Measurements from ENCODE around the gene MANSC1. TPM values are rescaled to one million over a fixed set of nuclear protein-coding genes. Genes with fewer than 3 reads are reported as not detected.

The MANSC1 gene
- total RNA-seq, 1 experiment from 2014 or later = 10.0 TPM

DNA sequence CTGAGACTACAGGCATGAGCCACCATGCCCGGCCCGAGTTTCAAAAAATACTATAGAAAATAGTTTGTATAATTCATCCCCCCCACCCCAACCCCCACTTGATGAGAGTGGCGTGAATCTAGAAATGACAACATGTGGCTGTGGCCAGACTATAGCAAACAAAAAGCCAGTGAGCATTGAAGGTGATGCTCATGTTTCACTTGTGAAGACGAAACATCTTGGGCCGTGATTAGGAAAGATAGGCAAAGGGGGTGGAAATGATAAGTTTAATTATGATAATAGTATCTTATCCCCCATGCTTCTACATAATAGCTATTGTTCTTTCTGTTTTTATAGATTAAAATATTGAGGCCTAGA lies 15.4 kb upstream of the MANSC1 start:
- Histone ChIP-seq H3K27ac (ENCODE audit: low read length) (no peak overlapping the region), H3K4me1 (ENCODE audit: control insufficient read depth, insufficient read depth, low read length) (no peaks in the 10 kb centered on the region), H3K4me3 (ENCODE audit: low read depth in 2 of 2, low read length in 2 of 2) (no peak overlapping the region), H3K36me3 (ENCODE audit: control insufficient read depth, insufficient read depth, low read length) (no peaks in the 10 kb centered on the region), H3K27me3 (ENCODE audit: control insufficient read depth, insufficient read depth, low read length) (no peaks in the 10 kb centered on the region), H3K9me3 (ENCODE audit: control insufficient read depth, insufficient read depth, low read depth, low read length) (no peaks in the 10 kb centered on the region)
- no peak for DNase-seq (ENCODE audit: low read depth, low spot score)
- TF ChIP-seq SIN3A (IDR thresholded peaks at IDR 0.05; ENCODE audit: borderline replicate concordance, insufficient read depth, low read depth, low read length) (no peak), TCF7L2 (IDR thresholded peaks at IDR 0.05; ENCODE audit: low read depth, low read length) (no peak), POLR2AphosphoS5 (IDR thresholded peaks at IDR 0.05; ENCODE audit: low read depth, low read length) (no peak)
- TF ChIP-seq, protein P1, sequence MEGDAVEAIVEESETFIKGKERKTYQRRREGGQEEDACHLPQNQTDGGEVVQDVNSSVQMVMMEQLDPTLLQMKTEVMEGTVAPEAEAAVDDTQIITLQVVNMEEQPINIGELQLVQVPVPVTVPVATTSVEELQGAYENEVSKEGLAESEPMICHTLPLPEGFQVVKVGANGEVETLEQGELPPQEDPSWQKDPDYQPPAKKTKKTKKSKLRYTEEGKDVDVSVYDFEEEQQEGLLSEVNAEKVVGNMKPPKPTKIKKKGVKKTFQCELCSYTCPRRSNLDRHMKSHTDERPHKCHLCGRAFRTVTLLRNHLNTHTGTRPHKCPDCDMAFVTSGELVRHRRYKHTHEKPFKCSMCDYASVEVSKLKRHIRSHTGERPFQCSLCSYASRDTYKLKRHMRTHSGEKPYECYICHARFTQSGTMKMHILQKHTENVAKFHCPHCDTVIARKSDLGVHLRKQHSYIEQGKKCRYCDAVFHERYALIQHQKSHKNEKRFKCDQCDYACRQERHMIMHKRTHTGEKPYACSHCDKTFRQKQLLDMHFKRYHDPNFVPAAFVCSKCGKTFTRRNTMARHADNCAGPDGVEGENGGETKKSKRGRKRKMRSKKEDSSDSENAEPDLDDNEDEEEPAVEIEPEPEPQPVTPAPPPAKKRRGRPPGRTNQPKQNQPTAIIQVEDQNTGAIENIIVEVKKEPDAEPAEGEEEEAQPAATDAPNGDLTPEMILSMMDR (IDR thresholded peaks at IDR 0.05) = no peak
- TF ChIP-seq, protein P2, sequence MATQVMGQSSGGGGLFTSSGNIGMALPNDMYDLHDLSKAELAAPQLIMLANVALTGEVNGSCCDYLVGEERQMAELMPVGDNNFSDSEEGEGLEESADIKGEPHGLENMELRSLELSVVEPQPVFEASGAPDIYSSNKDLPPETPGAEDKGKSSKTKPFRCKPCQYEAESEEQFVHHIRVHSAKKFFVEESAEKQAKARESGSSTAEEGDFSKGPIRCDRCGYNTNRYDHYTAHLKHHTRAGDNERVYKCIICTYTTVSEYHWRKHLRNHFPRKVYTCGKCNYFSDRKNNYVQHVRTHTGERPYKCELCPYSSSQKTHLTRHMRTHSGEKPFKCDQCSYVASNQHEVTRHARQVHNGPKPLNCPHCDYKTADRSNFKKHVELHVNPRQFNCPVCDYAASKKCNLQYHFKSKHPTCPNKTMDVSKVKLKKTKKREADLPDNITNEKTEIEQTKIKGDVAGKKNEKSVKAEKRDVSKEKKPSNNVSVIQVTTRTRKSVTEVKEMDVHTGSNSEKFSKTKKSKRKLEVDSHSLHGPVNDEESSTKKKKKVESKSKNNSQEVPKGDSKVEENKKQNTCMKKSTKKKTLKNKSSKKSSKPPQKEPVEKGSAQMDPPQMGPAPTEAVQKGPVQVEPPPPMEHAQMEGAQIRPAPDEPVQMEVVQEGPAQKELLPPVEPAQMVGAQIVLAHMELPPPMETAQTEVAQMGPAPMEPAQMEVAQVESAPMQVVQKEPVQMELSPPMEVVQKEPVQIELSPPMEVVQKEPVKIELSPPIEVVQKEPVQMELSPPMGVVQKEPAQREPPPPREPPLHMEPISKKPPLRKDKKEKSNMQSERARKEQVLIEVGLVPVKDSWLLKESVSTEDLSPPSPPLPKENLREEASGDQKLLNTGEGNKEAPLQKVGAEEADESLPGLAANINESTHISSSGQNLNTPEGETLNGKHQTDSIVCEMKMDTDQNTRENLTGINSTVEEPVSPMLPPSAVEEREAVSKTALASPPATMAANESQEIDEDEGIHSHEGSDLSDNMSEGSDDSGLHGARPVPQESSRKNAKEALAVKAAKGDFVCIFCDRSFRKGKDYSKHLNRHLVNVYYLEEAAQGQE (IDR thresholded peaks at IDR 0.05; ENCODE audit: insufficient read depth in 1 of 2, low read depth in 2 of 2, low read length in 1 of 2) = no peak
- POLR2A ChIA-PET = no interaction called here
- CTCF ChIA-PET = no interaction called here
- in situ Hi-C loops (cut with HindIII; ENCODE audit: low pct_unique_long_range_greater_than_20kb, low sequenced_read_pairs) = no loop called here
- intact Hi-C loops (cut with micrococcal nuclease; ENCODE audit: unreplicated experiment) = no loop called here
- ATAC-seq = no peak
- no TSS peak for BruUV-seq (replicated peaks)

DNA sequence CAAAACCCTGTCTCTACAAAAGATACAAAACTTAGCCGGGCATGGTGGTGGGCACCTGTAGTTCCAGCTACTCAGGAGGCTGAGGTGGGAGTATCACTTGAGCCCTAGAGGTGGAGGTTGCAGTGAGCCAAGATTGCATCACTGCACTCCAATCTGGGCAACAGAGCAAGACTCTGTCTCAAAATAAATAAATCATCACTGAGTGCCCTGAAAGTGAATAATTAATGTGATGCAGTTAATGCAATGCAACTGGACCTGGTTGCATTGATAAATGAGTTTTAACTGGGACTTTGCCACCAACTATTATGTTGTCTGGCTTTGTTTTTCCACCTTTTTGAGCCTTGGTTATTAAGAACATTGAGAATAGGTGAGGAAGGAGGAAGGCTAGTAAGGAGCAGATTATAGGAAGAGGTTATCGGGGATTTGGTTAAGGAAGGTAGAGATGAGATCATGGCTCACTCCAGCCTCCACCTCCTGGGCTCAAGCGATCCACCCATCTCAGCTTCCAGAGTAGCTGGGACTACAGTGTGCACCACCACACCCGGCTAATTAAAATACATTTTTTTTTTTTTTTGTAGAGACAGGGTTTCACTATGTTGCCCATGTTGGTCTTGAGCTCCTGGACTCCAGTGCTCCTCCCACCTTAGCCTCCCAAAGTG lies 14.9 kb upstream of the MANSC1 start:
- BruUV-seq (replicated peaks) = no TSS peak
- CTCF ChIA-PET = no interaction called here
- Histone ChIP-seq H3K9me3 (ENCODE audit: control insufficient read depth, insufficient read depth, low read depth, low read length) (no peaks in the 10 kb centered on the region), H3K4me3 (ENCODE audit: low read depth in 2 of 2, low read length in 2 of 2) (no peak overlapping the region), H3K36me3 (ENCODE audit: control insufficient read depth, insufficient read depth, low read length) (no peaks in the 10 kb centered on the region), H3K27me3 (ENCODE audit: control insufficient read depth, insufficient read depth, low read length) (no peaks in the 10 kb centered on the region), H3K4me1 (ENCODE audit: control insufficient read depth, insufficient read depth, low read length) (no peaks in the 10 kb centered on the region), H3K27ac (ENCODE audit: low read length) (no peak overlapping the region)
- DNase-seq (ENCODE audit: low read depth, low spot score) (no peak), ATAC-seq (no peak)
- TF ChIP-seq TCF7L2 (IDR thresholded peaks at IDR 0.05; ENCODE audit: low read depth, low read length) (no peak), SIN3A (IDR thresholded peaks at IDR 0.05; ENCODE audit: borderline replicate concordance, insufficient read depth, low read depth, low read length) (no peak), POLR2AphosphoS5 (IDR thresholded peaks at IDR 0.05; ENCODE audit: low read depth, low read length) (no peak)
- intact Hi-C loops (cut with micrococcal nuclease; ENCODE audit: unreplicated experiment) (no loop called here), in situ Hi-C loops (cut with HindIII; ENCODE audit: low pct_unique_long_range_greater_than_20kb, low sequenced_read_pairs) (no loop called here)
- POLR2A ChIA-PET = no interaction called here

DNA sequence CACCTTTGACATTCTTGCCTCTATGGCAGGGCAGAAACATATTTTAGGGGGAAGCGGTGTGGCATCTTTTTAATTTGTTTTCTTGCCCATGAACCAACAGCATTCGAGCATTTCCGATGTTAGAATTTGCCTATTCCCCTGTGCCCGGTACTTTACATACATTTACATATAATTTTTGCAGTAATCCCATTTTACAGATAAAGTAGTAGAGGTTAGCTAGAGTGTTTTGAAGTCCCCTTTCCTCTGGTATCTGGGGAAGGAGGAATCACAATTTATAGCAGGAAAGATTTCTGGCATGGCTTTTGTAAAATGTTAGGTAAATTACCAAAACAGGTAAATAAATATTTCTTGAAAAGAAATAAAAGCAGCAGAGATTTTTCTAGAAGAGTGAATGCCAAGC lies 8.5 kb upstream of the MANSC1 start:
- no peak for DNase-seq (ENCODE audit: low read depth, low spot score)
- BruUV-seq (replicated peaks) = no TSS peak
- Histone ChIP-seq H3K27me3 (ENCODE audit: control insufficient read depth, insufficient read depth, low read length) (no peaks in the 10 kb centered on the region), H3K36me3 (ENCODE audit: control insufficient read depth, insufficient read depth, low read length) (peaks cover 6% of the 10 kb centered on the region; the same call in 1 of the 2 replicates), H3K27ac (ENCODE audit: low read length) (peak overlapping the region; percentile 92), H3K9me3 (ENCODE audit: control insufficient read depth, insufficient read depth, low read depth, low read length) (no peaks in the 10 kb centered on the region), H3K4me1 (ENCODE audit: control insufficient read depth, insufficient read depth, low read length) (peaks cover 10% of the 10 kb centered on the region; the same call in 1 of the 2 replicates), H3K4me3 (ENCODE audit: low read depth in 2 of 2, low read length in 2 of 2) (peak overlapping the region; percentile 74 to 78; a peak in 3 of 4 replicates)
- intact Hi-C loops (cut with micrococcal nuclease; ENCODE audit: unreplicated experiment) = no loop called here
- CTCF ChIA-PET = no interaction called here
- no peak for TF ChIP-seq TCF7L2 (IDR thresholded peaks at IDR 0.05; ENCODE audit: low read depth, low read length)
- TF ChIP-seq, protein P2 (IDR thresholded peaks at IDR 0.05; ENCODE audit: insufficient read depth in 1 of 2, low read depth in 2 of 2, low read length in 1 of 2) = no peak
- TF ChIP-seq, protein P1 (IDR thresholded peaks at IDR 0.05) = no peak
- TF ChIP-seq POLR2AphosphoS5 (IDR thresholded peaks at IDR 0.05; ENCODE audit: low read depth, low read length) = no peak
- TF ChIP-seq SIN3A (IDR thresholded peaks at IDR 0.05; ENCODE audit: borderline replicate concordance, insufficient read depth, low read depth, low read length) = no peak
- POLR2A ChIA-PET = no interaction called here
- in situ Hi-C loops (cut with HindIII; ENCODE audit: low pct_unique_long_range_greater_than_20kb, low sequenced_read_pairs) = no loop called here
- ATAC-seq = no peak

Measured in Panc1 (cell line).